ENCODE measurements around the gene ITPKB. TPM values are rescaled to one million over a fixed set of nuclear protein-coding genes. Genes with fewer than 3 reads are reported as not detected.
"Not testable (repeated sequence)": the region's sequence is repeated elsewhere in the genome, so short reads cannot be mapped to it uniquely, and the experiment has no call there.

The ITPKB gene
- total RNA-seq, 1 donor from 2014 or later = 9.8 TPM

GRCh38 chr1:226601456-226601855, 137.6 kb downstream of the ITPKB start:
- TF ChIP-seq CTCF (IDR thresholded peaks at IDR 0.05; ENCODE audit: unreplicated experiment) = no peak
- Mint-ChIP-seq H3K9me3 (ENCODE audit: low read depth) (no peaks in the 10 kb centered on the region), H3K4me1 (ENCODE audit: low read depth) (no peaks in the 10 kb centered on the region), H3K27ac (no peak overlapping the region), H3K27me3 (peaks cover 24% of the 10 kb centered on the region), H3K36me3 (ENCODE audit: insufficient read depth) (no peaks in the 10 kb centered on the region), H3K4me3 (ENCODE audit: low read depth) (no peak overlapping the region)
- no peak for DNase-seq (ENCODE audit: low spot score, unreplicated experiment)

GRCh38 chr1:226600254-226600653, 138.8 kb downstream of the ITPKB start:
- no peak for DNase-seq (ENCODE audit: low spot score, unreplicated experiment)
- H3K4me1 Mint-ChIP-seq (ENCODE audit: low read depth) = no peaks in the 10 kb centered on the region
- H3K9me3 Mint-ChIP-seq (ENCODE audit: low read depth) = no peaks in the 10 kb centered on the region
- peaks cover 24% of the 10 kb centered on the region for H3K27me3 Mint-ChIP-seq
- H3K36me3 Mint-ChIP-seq (ENCODE audit: insufficient read depth) = no peaks in the 10 kb centered on the region
- no peak overlapping the region for H3K4me3 Mint-ChIP-seq (ENCODE audit: low read depth)
- no peak overlapping the region for H3K27ac Mint-ChIP-seq
- no peak for TF ChIP-seq CTCF (IDR thresholded peaks at IDR 0.05; ENCODE audit: unreplicated experiment)

- no peak overlapping the region for H3K27ac Mint-ChIP-seq
- H3K9me3 Mint-ChIP-seq (ENCODE audit: low read depth) = no peaks in the 10 kb centered on the region
- H3K4me1 Mint-ChIP-seq (ENCODE audit: low read depth) = no peaks in the 10 kb centered on the region
- peaks cover 20% of the 10 kb centered on the region for H3K27me3 Mint-ChIP-seq
- no peaks in the 10 kb centered on the region for H3K36me3 Mint-ChIP-seq (ENCODE audit: insufficient read depth)
- TF ChIP-seq CTCF (IDR thresholded peaks at IDR 0.05; ENCODE audit: unreplicated experiment) = no peak
- H3K4me3 Mint-ChIP-seq (ENCODE audit: low read depth) = no peak overlapping the region
- DNase-seq (ENCODE audit: low spot score, unreplicated experiment) = no peak
Observed at GRCh38 chr1:226599636-226600238, 139.3 kb downstream of the ITPKB start.

GRCh38 chr1:226598955-226599354, 140.1 kb downstream of the ITPKB start:
- H3K9me3 Mint-ChIP-seq (ENCODE audit: low read depth); H3K36me3 Mint-ChIP-seq (ENCODE audit: insufficient read depth); DNase-seq (ENCODE audit: low spot score, unreplicated experiment); H3K4me3 Mint-ChIP-seq (ENCODE audit: low read depth); H3K27ac Mint-ChIP-seq; H3K4me1 Mint-ChIP-seq (ENCODE audit: low read depth): not testable (repeated sequence)
- peaks cover 22% of the 10 kb centered on the region for H3K27me3 Mint-ChIP-seq

- DNase-seq (ENCODE audit: low spot score, unreplicated experiment) = no peak
- no peak for TF ChIP-seq CTCF (IDR thresholded peaks at IDR 0.05; ENCODE audit: unreplicated experiment)
- no peaks in the 10 kb centered on the region for H3K4me1 Mint-ChIP-seq (ENCODE audit: low read depth)
- H3K4me3 Mint-ChIP-seq (ENCODE audit: low read depth) = no peak overlapping the region
- peaks cover 23% of the 10 kb centered on the region for H3K27me3 Mint-ChIP-seq
- H3K36me3 Mint-ChIP-seq (ENCODE audit: insufficient read depth) = no peaks in the 10 kb centered on the region
- no peak overlapping the region for H3K27ac Mint-ChIP-seq
- H3K9me3 Mint-ChIP-seq (ENCODE audit: low read depth) = no peaks in the 10 kb centered on the region
Observed at GRCh38 chr1:226598455-226598849, 140.6 kb downstream of the ITPKB start.
